GM13977 (cell line): ENCODE results near the gene FAM20C.

Source experiments
- DNase-seq: peaks from one replicate; pipeline ENCODE4 v3.0.0; 2012; ENCODE audit warnings: low spot score
- CTCF ChIP-seq: IDR thresholded peaks from 2 replicates; pipeline ENCODE4 v1.5.1; 2012; ENCODE audit warnings: mild to moderate bottlenecking, control low read depth; ENCODE audit not compliant: insufficient read depth; ENCODE audit errors: extremely low read depth, missing control alignments
- in situ Hi-C: fragments of 300-500 bp; cut with MboI; formaldehyde crosslinking; loops from one replicate; pipeline ENCODE4 v1.12.0; 2022; ENCODE audit warnings: low sequenced_read_pairs, low pct_unique_long_range_greater_than_20kb, mixed read lengths, inconsistent platforms; ENCODE audit not compliant: unreplicated experiment

Gene FAM20C

GRCh38 chr7:303884-304573 is 111.7 kb downstream of the FAM20C start:
- TF ChIP-seq CTCF: no peak
- no peak for DNase-seq
- in situ Hi-C loops: no loop called here

GRCh38 chr7:304574-305409 is 112.4 kb downstream of the FAM20C start:
- in situ Hi-C loops: no loop called here
- TF ChIP-seq CTCF: no peak
- DNase-seq: no peak

- no peak for TF ChIP-seq CTCF
- DNase-seq: no peak
- in situ Hi-C loops: no loop called here
Observed at GRCh38 chr7:305410-306151, 113.2 kb downstream of the FAM20C start.

GRCh38 chr7:307970-308369 is 115.6 kb downstream of the FAM20C start:
- TF ChIP-seq CTCF: no peak
- in situ Hi-C loops: no loop called here
- DNase-seq: no peak

- in situ Hi-C loops: no loop called here
- DNase-seq: no peak
- no peak for TF ChIP-seq CTCF
Observed at GRCh38 chr7:309586-310228, 117.3 kb downstream of the FAM20C start.
